AG10803 (cell line): ENCODE results near the gene PEX14.

Experiments
- DNase-seq: peaks from one replicate; pipeline ENCODE4 v3.0.0; 2010; ENCODE audit warnings: low read depth
- H3K4me3 ChIP-seq: 2 replicates; pipeline ENCODE4 v1.5.1; 2011; ENCODE audit warnings: mild to moderate bottlenecking, low read length, control low read depth
- CTCF ChIP-seq: conservative IDR thresholded peaks from 2 replicates; pipeline ENCODE4 v1.5.1; 2011; ENCODE audit warnings: mild to moderate bottlenecking, low read length, control low read depth, inconsistent platforms

The PEX14 gene

DNA sequence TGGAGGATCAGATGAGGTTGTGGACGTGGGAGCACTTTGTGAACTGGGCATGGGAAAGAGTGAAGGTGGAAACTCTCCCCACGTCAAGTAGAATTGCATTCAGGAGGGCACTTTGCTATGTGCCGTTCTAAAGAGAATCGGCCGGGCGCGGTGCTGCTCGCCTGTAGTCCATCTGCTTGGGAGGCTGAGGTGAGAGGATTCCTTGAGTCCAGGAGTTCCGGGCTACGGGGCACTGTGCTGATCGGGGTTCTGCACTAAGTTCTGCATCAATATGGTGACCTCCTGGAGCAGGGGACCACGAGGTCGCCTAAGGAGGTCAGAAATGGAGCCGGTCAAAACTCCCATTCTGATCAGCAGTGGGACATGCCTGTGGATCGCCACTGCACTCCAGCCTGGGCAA lies 141.9 kb downstream of the PEX14 start:
- no peak for DNase-seq
- H3K4me3 ChIP-seq: no peak overlapping the region
- no peak for TF ChIP-seq CTCF

- no peak for DNase-seq
- no peak for TF ChIP-seq CTCF
- no peak overlapping the region for H3K4me3 ChIP-seq
Measured at GRCh38 chr1:10617318-10617717, 142.6 kb downstream of the PEX14 start.

GRCh38 chr1:10617931-10618885 lies 143.5 kb downstream of the PEX14 start:
- no peak for DNase-seq
- TF ChIP-seq CTCF: no peak
- no peak overlapping the region for H3K4me3 ChIP-seq

GRCh38 chr1:10620776-10621175 lies 146.0 kb downstream of the PEX14 start:
- DNase-seq: no peak
- H3K4me3 ChIP-seq: no peak overlapping the region
- TF ChIP-seq CTCF: no peak

DNA sequence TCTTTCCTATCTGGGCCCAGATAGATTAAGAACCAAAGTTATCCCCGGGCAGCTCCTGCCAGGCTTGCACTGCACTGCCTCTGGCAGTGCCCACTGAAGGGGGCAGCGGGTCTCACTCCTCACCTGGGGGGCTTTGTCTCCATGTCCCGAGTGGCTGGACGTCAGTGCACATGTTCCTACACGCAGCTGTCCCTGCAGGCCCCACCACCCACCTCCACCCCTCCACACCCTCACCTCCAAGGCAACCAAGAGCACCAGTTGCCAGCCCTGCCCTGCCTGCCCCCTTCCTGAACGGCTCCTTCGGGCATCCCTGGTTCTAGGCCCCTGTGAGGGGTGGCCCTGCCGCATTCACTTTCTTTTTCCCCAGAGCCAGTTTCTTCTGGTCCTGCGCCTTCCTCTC lies 147.2 kb downstream of the PEX14 start:
- H3K4me3 ChIP-seq: no peak overlapping the region
- DNase-seq: no peak
- TF ChIP-seq CTCF: no peak

DNA sequence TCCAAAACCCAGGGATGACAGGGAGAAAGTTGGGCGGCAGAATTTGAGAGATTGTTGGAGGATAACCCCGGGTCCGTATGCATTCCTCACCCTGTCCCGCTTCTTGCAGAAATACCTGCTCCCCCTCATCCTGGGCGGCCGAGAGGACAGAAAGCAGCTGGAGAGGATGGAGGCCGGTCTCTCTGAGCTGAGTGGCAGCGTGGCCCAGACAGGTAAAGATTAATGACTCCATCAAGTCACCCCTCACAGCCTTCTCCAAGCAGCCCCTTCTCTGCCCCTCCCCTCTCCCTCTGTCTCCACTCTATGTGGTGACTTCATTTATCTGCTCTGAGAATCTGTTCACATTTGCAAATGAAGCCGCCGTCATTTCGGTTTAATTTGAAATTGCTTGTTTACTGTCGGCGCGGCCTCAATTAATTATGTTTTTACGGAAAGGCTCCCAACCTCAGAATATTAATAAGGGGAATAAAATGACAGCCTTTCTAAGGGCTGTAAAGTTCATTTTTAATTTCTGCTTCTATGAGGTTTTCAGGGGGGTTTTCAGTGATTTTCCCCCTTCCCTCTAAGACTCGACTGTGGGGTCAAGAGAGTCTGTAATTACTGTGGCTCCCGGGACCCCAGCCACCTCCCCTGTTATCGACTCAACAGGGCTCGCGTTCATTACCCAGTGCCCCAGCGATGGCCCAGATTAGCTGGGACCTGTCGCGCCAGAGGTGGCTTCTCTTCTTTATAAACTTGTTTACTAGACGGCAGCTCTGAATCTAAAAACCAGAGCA lies 148.3 kb downstream of the PEX14 start:
- no peak for TF ChIP-seq CTCF
- H3K4me3 ChIP-seq: no peak overlapping the region
- DNase-seq: no peak
